Body of pancreas (tissue), 4 donors: ENCODE measurements around the gene FGF3. TPM values are rescaled to one million over a fixed set of nuclear protein-coding genes. Genes with fewer than 3 reads are reported as not detected.

ENCODE experiments used
- ATAC-seq: fragments of 150-250 bp; one replicate; pipeline ENCODE4 v1.9.1; 2016
- DNase-seq, 4 donors: peaks; one replicate each; pipeline ENCODE4 v3.0.0-alpha.2; 2019
- H3K27ac ChIP-seq, 4 donors: fragments of 200-600 bp; sonication (generic); 1 replicate in 3 of 4; 2 replicates in 1 of 4; pipeline versions ENCODE4 v1.5.1 to v1.6.1; 2016 to 2019; ENCODE audit warnings: mild to moderate bottlenecking in 1 of 4, mixed read lengths in 1 of 4, moderate library complexity in 1 of 4
- H3K27me3 ChIP-seq, 2 donors: fragments of 200-600 bp; sonication (generic); one replicate each; pipeline ENCODE4 v1.6.0; 2016; ENCODE audit warnings: mild to moderate bottlenecking in 1 of 2
- H3K36me3 ChIP-seq, 2 donors: fragments of 200-600 bp; sonication (generic); replicated peaks in 1 of 2; 2 replicates each; pipeline ENCODE4 v1.5.1; 2016; ENCODE audit warnings: low read depth in 2 of 2; ENCODE audit not compliant: insufficient read depth in 1 of 2
- H3K4me1 ChIP-seq: fragments of 200-600 bp; sonication (generic); one replicate; pipeline ENCODE4 v1.6.0; 2016
- H3K4me3 ChIP-seq, 2 donors: fragments of 200-600 bp; sonication (generic); 1 replicate in 1 of 2; 2 replicates in 1 of 2; pipeline ENCODE4 v1.5.1; 2016 to 2019
- H3K9me3 ChIP-seq, 3 donors: fragments of 200-600 bp; sonication (generic); 1 replicate in 2 of 3; 2 replicates in 1 of 3; pipeline ENCODE4 v1.5.1; 2016
- CTCF ChIP-seq, 7 experiments: fragments of 450-650 bp in 4 of 7; fragments of 200-600 bp in 3 of 7; sonication (generic) in 3 of 7; IDR thresholded peaks; one replicate each; pipeline ENCODE4 v1.5.1; 2016 to 2019; ENCODE audit warnings: antibody characterized with exemption in 7 of 7
- POLR2A ChIP-seq, 3 donors: fragments of 450-650 bp; IDR thresholded peaks; one replicate each; pipeline ENCODE4 v1.6.1; 2016; ENCODE audit warnings: antibody characterized with exemption in 3 of 3, mild to moderate bottlenecking in 2 of 3
- WGBS, 2 donors: methylation state at CpG; one replicate each; pipeline ENCODE4 v1.1.5; 2017; 5-methylcytosine and 5-hydroxymethylcytosine counted together
- intact Hi-C: fragments of 100-400 bp; cut with DNase I; formaldehyde crosslinking; loops from one replicate; pipeline ENCODE4 v1.15.1; 2023
- total RNA-seq, 2 donors: library from RNA; depleted of rRNA; stranded (reverse); fragments of >200 nt; gene quantifications; one replicate each; pipeline ENCODE4 v1.1.0, GENCODE V29; 2016

The FGF3 gene
- total RNA-seq, 2 donors from 2014 or later, result not detected

GRCh38 chr11:69811431-69811830 is 7.8 kb downstream of the FGF3 start:
- DNase-seq, result no peak
- intact Hi-C loops, result no loop called here
- WGBS, 2 donors, result 40 to 45% methylated on average over 3 of the region's 3 CpGs

DNA sequence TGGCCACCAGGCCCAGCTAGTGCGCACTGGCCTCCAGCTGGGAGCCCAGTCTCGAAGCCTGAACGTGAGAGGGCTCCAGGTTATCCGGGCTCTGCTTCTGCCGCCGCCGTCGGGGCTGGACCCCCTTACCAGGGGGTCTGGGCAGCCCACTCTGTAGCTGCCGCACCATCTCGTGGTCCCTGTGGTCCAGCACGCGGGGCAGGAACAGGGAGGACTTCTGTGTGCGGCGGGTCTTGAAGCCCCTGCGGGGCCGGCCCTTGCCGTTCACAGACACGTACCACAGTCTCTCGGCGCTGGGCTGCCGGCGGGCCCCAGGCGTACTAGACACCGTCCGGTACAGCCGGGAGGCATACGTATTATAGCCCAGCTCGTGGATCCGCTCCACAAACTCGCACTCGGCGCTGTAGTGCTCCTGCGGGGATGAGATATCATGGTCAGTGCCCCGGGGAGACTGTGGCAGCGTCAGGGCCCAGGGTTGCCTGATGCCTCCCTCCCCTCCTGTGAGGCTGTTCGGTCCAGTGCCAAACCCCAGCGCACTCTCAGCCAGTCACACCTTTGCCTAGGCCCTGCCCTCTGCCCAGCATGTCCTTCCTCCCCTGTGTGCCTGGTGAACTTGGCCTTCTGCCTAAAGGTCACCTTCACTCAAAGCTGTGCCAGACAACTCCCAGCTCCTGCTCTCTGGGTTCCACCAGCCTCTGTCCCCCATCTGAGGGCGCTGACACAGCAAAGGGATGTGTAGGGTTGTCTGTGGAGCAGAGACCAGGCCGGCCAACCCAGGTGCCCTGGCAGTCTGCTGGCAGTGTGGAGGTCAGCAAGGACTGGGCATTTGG is 8.7 kb downstream of the FGF3 start:
- H3K27me3 ChIP-seq, result no peaks in the 10 kb centered on the region
- TF ChIP-seq CTCF (IDR thresholded peaks at IDR 0.05), result no peak
- no peak for TF ChIP-seq POLR2A (IDR thresholded peaks at IDR 0.05)
- intact Hi-C loops, result no loop called here
- H3K4me1 ChIP-seq, result no peaks in the 10 kb centered on the region
- no peaks in the 10 kb centered on the region for H3K36me3 ChIP-seq
- no peak overlapping the region for H3K27ac ChIP-seq
- H3K4me3 ChIP-seq, result no peak overlapping the region
- 77 to 82% methylated on average over 6 to 39 of the region's 39 CpGs for WGBS, 2 donors
- no peak for ATAC-seq
- DNase-seq, result no peak
- H3K9me3 ChIP-seq, result no peaks in the 10 kb centered on the region

More at GRCh38 chr11:69811431-69811830, 7.8 kb downstream of the FGF3 start:
- no peak overlapping the region for H3K27ac ChIP-seq
- H3K36me3 ChIP-seq, result no peaks in the 10 kb centered on the region
- ATAC-seq, result no peak
- H3K27me3 ChIP-seq, result no peaks in the 10 kb centered on the region
- H3K4me3 ChIP-seq, result no peak overlapping the region
- H3K9me3 ChIP-seq, result no peaks in the 10 kb centered on the region
- no peaks in the 10 kb centered on the region for H3K4me1 ChIP-seq
- TF ChIP-seq CTCF (IDR thresholded peaks at IDR 0.05) (no peak), POLR2A (IDR thresholded peaks at IDR 0.05) (no peak)

- WGBS, 2 donors, result 8 to 19% methylated on average over 7 of the region's 7 CpGs
- Histone ChIP-seq H3K9me3 (no peaks in the 10 kb centered on the region), H3K36me3 (no peaks in the 10 kb centered on the region), H3K27ac (no peak overlapping the region), H3K4me1 (no peaks in the 10 kb centered on the region), H3K27me3 (no peaks in the 10 kb centered on the region), H3K4me3 (no peak overlapping the region)
- intact Hi-C loops, result no loop called here
- TF ChIP-seq POLR2A (IDR thresholded peaks at IDR 0.05) (no peak), CTCF (IDR thresholded peaks at IDR 0.05) (no peak)
- no peak for ATAC-seq
- no peak for DNase-seq
Observed at GRCh38 chr11:69808667-69809086, 10.5 kb downstream of the FGF3 start.

DNA sequence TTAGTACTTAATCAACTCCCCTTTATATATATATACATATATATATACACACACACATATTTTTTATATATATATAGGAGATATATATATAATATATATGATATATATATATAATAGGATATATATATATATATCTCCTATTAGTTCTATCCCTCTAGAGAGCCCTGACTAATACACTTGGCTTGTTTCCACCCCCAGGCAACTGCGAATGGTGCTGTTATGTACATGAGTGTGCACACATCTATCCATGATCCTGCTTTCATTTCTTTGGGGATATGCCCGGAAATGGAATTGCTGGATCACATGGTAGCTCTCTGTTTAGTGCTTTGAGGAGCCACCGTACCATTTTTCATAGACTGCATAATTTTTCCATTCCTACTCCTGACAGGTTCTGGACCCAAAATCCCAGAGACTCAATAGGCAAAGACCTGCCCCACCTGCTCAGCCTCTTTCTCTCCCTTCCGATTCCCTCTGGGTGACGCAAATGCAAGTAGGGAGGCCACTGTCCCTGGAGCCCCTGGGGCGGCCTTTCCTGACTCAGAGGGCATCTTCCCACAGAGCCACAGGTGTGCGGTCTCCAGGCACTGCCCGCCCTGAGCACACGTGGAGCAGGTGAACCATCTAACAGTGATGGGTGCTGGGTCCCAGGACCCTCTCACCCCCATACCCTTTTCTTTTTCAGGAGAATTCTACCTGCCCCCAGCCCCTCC is 12.0 kb downstream of the FGF3 start:
- TF ChIP-seq POLR2A (IDR thresholded peaks at IDR 0.05), result no peak
- TF ChIP-seq CTCF (IDR thresholded peaks at IDR 0.05), result no peak
- intact Hi-C loops, result no loop called here
- DNase-seq (no peak), ATAC-seq (no peak)
- no peaks in the 10 kb centered on the region for H3K36me3 ChIP-seq
- WGBS, 2 donors, result 70 to 84% methylated on average over 9 of the region's 9 CpGs
- H3K4me1 ChIP-seq, result no peaks in the 10 kb centered on the region
- no peak overlapping the region for H3K27ac ChIP-seq
- no peak overlapping the region for H3K4me3 ChIP-seq
- no peaks in the 10 kb centered on the region for H3K27me3 ChIP-seq
- H3K9me3 ChIP-seq, result no peaks in the 10 kb centered on the region
